Measurements from ENCODE around the gene WNT7B. TPM values are rescaled to one million over a fixed set of nuclear protein-coding genes. Genes with fewer than 3 reads are reported as not detected.

The WNT7B gene
- total and polyA plus RNA-seq, 2 donors (not counting 1 experiment from before 2014, with no cell fraction given) = 0.22 to 0.67 TPM

GRCh38 chr22:45907996-45908395 lies 69.0 kb downstream of the WNT7B start:
- ChIA-PET POLR2A (no interaction called here), CTCF (no interaction called here)
- DNase-seq (no peak), ATAC-seq (ENCODE audit: low read depth) (no peak)
- 78% methylated on average over 12 of the region's 12 CpGs for WGBS (ENCODE audit: insufficient coverage)
- Histone ChIP-seq H4K20me1 (ENCODE audit: control insufficient read depth, insufficient read depth, low read length, poor library complexity, severe bottlenecking) (no peaks in the 10 kb centered on the region), H2AFZ (ENCODE audit: insufficient read depth, low read depth, low read length, poor library complexity, severe bottlenecking) (no peak overlapping the region), H3K27me3 (replicated peaks in 1 of 4; ENCODE audit: control extremely low read depth in 1 of 4, control insufficient read depth in 3 of 4, insufficient read depth in 4 of 4, low read length in 3 of 4) (peaks cover 0 to 8% (median 0%) of the 10 kb centered on the region in 4 experiments), H3K4me2 (replicated peaks; ENCODE audit: low read depth, low read length, poor library complexity, severe bottlenecking) (no peak overlapping the region), H3K9me3 (ENCODE audit: control extremely low read depth in 1 of 3, control insufficient read depth in 2 of 3, insufficient read depth in 1 of 3, low read length in 2 of 3) (no peaks in the 10 kb centered on the region), H3K9ac (ENCODE audit: low read length) (no peak overlapping the region), H3K36me3 (replicated peaks in 1 of 2; ENCODE audit: control extremely low read depth in 1 of 2, control insufficient read depth in 1 of 2, extremely low read depth in 1 of 2, insufficient read depth in 2 of 2, low read length in 1 of 2) (no peaks in the 10 kb centered on the region), H3K4me1 (ENCODE audit: control insufficient read depth in 2 of 2, insufficient read depth in 2 of 2, low read length in 2 of 2) (no peaks in the 10 kb centered on the region), H3K79me2 (ENCODE audit: control insufficient read depth, insufficient read depth, low read length) (no peaks in the 10 kb centered on the region), H3K4me3 (ENCODE audit: control extremely low read depth in 1 of 5, extremely low read depth in 1 of 5, insufficient read depth in 1 of 5, low read depth in 2 of 5, low read length in 4 of 5) (no peak overlapping the region), H3K27ac (ENCODE audit: low read length in 2 of 2) (no peak overlapping the region)
- no peak overlapping the region for H3K27ac Mint-ChIP-seq
- H3K27me3 Mint-ChIP-seq = peaks cover 20% of the 10 kb centered on the region
- TF ChIP-seq, protein P1, sequence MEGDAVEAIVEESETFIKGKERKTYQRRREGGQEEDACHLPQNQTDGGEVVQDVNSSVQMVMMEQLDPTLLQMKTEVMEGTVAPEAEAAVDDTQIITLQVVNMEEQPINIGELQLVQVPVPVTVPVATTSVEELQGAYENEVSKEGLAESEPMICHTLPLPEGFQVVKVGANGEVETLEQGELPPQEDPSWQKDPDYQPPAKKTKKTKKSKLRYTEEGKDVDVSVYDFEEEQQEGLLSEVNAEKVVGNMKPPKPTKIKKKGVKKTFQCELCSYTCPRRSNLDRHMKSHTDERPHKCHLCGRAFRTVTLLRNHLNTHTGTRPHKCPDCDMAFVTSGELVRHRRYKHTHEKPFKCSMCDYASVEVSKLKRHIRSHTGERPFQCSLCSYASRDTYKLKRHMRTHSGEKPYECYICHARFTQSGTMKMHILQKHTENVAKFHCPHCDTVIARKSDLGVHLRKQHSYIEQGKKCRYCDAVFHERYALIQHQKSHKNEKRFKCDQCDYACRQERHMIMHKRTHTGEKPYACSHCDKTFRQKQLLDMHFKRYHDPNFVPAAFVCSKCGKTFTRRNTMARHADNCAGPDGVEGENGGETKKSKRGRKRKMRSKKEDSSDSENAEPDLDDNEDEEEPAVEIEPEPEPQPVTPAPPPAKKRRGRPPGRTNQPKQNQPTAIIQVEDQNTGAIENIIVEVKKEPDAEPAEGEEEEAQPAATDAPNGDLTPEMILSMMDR (IDR thresholded peaks at IDR 0.05) = no peak
- no peak for TF ChIP-seq EZH2 (IDR thresholded peaks at IDR 0.05; ENCODE audit: borderline replicate concordance, insufficient read depth, low read depth, low read length, poor library complexity, severe bottlenecking)
- no peak overlapping the region for H3K4me3 Mint-ChIP-seq
- H3K9me3 Mint-ChIP-seq (ENCODE audit: insufficient read depth) = no peaks in the 10 kb centered on the region
- H3K4me1 Mint-ChIP-seq = no peaks in the 10 kb centered on the region
- intact Hi-C loops (cut with micrococcal nuclease) = no loop called here

DNA sequence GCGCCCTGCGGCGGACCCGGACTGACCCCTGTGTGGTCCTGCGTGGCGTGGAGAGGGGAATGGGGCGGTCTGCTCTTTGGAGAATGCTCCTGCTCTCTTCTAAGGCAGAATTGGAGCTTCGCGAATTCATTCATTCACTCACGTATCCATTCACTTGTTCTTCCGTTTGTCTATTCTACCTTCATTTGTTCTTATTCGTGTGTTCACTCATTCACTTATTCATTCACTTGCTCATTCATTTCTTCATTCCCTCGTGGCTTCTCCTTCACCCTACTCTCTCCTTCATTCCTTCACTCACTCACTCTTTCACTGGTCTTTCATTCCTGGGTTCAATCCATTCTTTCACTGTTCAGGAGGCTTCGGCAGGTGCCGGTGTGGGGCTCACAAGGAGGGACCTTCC lies 69.6 kb downstream of the WNT7B start:
- no peaks in the 10 kb centered on the region for H3K4me1 Mint-ChIP-seq

More for the DNA sequence above, 69.6 kb downstream of the WNT7B start:
- Mint-ChIP-seq H3K27ac (no peak overlapping the region), H3K27me3 (peaks cover 24% of the 10 kb centered on the region), H3K4me3 (no peak overlapping the region), H3K9me3 (ENCODE audit: insufficient read depth) (no peaks in the 10 kb centered on the region)
- DNase-seq (no peak), ATAC-seq (ENCODE audit: low read depth) (no peak)
- Histone ChIP-seq H3K27ac (ENCODE audit: low read length in 2 of 2) (no peak overlapping the region), H3K9ac (ENCODE audit: low read length) (no peak overlapping the region), H4K20me1 (ENCODE audit: control insufficient read depth, insufficient read depth, low read length, poor library complexity, severe bottlenecking) (no peaks in the 10 kb centered on the region), H3K79me2 (ENCODE audit: control insufficient read depth, insufficient read depth, low read length) (no peaks in the 10 kb centered on the region), H3K4me1 (ENCODE audit: control insufficient read depth in 2 of 2, insufficient read depth in 2 of 2, low read length in 2 of 2) (no peaks in the 10 kb centered on the region), H2AFZ (ENCODE audit: insufficient read depth, low read depth, low read length, poor library complexity, severe bottlenecking) (no peak overlapping the region), H3K36me3 (replicated peaks in 1 of 2; ENCODE audit: control extremely low read depth in 1 of 2, control insufficient read depth in 1 of 2, extremely low read depth in 1 of 2, insufficient read depth in 2 of 2, low read length in 1 of 2) (no peaks in the 10 kb centered on the region), H3K9me3 (ENCODE audit: control extremely low read depth in 1 of 3, control insufficient read depth in 2 of 3, insufficient read depth in 1 of 3, low read length in 2 of 3) (no peaks in the 10 kb centered on the region), H3K27me3 (replicated peaks in 1 of 4; ENCODE audit: control extremely low read depth in 1 of 4, control insufficient read depth in 3 of 4, insufficient read depth in 4 of 4, low read length in 3 of 4) (peaks cover 0 to 9% (median 0%) of the 10 kb centered on the region in 4 experiments), H3K4me3 (ENCODE audit: control extremely low read depth in 1 of 5, extremely low read depth in 1 of 5, insufficient read depth in 1 of 5, low read depth in 2 of 5, low read length in 4 of 5) (no peak overlapping the region), H3K4me2 (replicated peaks; ENCODE audit: low read depth, low read length, poor library complexity, severe bottlenecking) (no peak overlapping the region)
- 90% methylated on average over 13 of the region's 15 CpGs for WGBS (ENCODE audit: insufficient coverage)
- CTCF ChIA-PET = interaction anchor here (0.5 kb wide), 1 partner anchor 913 kb away, joined by 3 read pairs; no protein-coding TSS in a partner anchor
- no peak for TF ChIP-seq EZH2 (IDR thresholded peaks at IDR 0.05; ENCODE audit: borderline replicate concordance, insufficient read depth, low read depth, low read length, poor library complexity, severe bottlenecking)
- TF ChIP-seq, protein P1 (IDR thresholded peaks at IDR 0.05) = no peak
- POLR2A ChIA-PET = no interaction called here
- intact Hi-C loops (cut with micrococcal nuclease) = no loop called here

Data from B cell (primary cell).